Posterior vena cava (tissue), 2 donors: ENCODE measurements around the gene VAV2. TPM values are rescaled to one million over a fixed set of nuclear protein-coding genes. Genes with fewer than 3 reads are reported as not detected.

Source experiments
- DNase-seq: peaks from one replicate; pipeline ENCODE4 v3.0.0-alpha.2; 2020; ENCODE audit warnings: low spot score
- intact Hi-C, 2 donors: fragments of 100-400 bp; cut with DNase I; formaldehyde crosslinking; loops; one replicate each; pipeline versions ENCODE4 v1.14.1 to v1.14.2; 2022 to 2023
- total RNA-seq, 2 donors: library from RNA; stranded (reverse); fragmentation: NEBNext Ultra II Directional; extraction: Animal tissue kit (Norgen Biotek cat#: 25700); gene quantifications; one replicate each; pipeline ENCODE4 v1.2.1, GENCODE V29; 2021
- donor health status: DM: yes; HTN: yes; CAD: no.
- donor health status: DM: yes; HTN: yes; CAD: no.

The VAV2 gene
- total RNA-seq, 2 donors from 2014 or later, result 12.9 to 17.9 TPM

DNA sequence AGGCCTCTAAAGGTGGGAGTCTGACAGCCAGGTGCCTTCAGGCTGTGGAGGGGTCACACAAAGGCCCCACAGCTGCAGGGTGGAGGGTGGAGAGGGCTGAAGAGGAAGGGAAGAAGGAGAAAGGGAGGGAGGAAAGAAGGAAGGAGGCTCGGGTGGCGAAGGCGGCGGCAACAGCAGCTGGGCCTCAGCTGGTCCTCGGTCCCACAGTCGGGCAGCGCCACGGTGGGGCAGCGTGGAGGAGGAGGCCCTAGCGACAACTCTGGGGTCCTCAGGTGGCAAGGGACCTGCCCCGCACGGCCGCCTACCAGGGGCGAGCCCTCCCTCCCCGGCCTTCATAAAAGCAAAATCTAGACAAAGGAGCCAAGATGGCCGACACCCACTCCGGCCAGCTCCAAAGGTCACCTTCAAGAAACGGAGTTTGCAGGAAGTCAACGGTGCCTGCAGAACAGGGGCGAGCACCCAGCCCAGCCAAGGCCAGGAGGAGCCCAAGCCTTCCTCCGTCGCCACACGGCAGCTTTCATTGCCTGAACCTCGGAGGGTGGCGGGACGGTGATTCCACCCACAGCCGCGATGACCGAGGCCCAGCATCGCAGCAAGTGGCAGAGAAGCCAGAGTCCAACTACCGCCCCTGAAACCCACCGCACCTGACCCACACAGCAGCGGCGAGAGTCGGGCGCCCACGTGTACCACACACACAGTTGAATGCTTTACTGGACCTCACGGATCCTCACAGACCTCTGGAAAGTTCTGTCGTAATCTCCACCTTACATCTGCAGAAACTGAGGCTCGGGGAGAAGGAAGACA lies 98.7 kb downstream of the VAV2 start:
- intact Hi-C loops, result no loop called here

DNA sequence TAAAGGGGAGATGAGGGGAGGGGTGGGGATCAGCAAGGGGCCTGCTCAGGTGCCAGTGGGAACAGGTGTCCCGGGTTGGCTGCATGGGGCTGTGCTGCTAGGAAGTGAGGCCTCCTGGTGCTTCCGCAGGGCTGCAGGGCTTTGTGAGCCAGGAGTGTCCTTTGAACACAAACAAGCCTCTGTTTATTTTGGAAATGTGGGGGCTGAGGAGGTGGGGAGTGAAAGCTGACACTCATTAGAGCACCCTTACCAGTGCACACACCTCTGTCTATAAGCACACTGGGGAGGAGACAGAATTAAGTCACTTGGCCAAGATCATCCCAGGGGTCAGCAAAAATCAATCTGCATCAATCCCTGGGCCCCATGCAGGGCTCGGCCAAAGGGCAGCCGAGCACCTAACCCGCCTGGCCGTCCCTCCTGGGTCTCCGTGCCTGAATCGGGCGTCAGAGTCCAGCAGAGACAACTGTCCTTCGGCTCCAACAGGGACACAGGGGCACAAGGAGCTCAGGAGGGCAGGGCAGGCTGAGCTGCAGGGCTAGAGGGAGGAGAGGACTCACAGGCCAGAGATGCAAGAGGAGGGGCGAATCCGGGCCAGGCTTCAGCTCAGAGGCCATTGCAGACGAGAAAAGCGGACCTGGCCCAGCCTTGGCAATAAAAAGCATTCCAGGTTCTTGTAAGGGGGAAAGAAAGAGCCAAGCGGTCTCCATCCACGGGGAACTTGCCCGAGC lies 99.8 kb downstream of the VAV2 start:
- no peak for DNase-seq
- intact Hi-C loops, result no loop called here

More for the DNA sequence above, 98.7 kb downstream of the VAV2 start:
- DNase-seq, result no peak

DNA sequence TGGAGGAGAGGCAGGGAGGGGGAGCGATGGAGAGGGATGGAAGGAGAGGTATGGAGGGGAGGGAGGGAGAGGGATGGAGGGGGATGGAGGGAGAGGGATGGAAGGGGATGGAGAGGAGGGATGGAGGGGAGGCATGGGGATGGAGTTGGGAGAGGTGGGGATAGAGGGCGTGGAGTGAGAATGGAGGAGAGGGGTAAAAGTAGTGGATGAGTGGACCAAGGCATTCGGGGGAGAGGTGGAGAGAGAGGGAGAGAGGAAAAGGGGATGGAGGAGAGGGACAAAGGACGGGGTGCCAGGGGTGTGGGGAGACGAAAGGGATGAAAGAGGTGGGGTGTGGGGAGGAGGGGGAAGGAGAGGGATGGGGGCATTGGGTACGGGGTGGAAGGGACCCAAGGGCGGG lies 100.4 kb downstream of the VAV2 start:
- intact Hi-C loops, result no loop called here
- no peak for DNase-seq

DNA sequence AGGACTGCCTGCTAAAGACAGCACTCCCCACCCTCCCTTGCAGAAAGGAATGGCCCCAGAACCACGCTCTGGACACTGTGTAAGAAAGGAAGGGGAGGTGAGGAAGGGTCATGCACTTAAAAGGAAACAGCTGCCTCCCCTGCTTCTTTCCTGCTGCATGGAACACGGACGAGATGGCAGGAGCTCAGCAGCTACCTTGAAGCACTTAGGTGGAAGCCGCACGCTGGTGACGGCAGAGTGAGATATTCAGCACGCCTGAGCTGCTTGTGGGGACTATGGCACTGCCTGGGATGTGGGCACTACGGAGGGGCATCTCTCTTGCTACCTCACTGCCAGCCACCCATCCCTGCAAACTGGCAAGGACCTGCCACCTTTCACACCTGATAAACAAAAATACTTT lies 101.5 kb downstream of the VAV2 start:
- intact Hi-C loops, result no loop called here
- no peak for DNase-seq

DNA sequence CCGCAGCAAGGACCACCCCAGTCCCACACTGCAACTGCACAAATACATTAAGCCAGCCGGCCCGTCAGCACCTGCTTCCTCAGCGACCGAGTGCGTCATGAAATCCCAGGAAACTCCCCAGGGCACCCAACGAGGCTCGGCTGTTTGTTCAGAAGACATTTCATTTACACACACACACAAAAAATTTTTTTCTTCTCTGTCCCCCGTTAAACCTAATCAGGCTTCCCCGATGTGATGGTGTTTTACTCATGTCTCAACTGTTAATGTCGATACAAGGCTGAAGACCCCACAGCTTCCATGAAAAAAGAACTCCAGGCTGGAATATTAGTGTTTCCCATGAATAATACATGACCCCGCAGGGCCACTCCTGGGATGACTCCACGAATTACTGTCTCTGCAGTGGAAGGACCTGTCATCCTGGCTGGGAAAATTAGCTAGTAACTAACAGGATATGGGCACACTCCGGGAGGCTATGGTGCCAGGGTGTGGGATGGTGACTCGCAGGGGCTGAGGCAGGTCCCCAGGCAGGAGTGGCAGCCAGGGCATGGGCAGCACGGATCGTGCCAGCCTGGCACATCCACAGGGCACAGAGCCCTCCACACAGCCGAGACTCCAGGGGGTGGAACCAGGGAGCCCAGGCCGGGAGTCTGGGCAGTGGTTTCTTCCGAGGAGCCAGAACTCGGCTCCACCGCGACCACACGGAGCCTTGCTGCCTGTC lies 102.4 kb downstream of the VAV2 start:
- no peak for DNase-seq
- intact Hi-C loops, result no loop called here

DNA sequence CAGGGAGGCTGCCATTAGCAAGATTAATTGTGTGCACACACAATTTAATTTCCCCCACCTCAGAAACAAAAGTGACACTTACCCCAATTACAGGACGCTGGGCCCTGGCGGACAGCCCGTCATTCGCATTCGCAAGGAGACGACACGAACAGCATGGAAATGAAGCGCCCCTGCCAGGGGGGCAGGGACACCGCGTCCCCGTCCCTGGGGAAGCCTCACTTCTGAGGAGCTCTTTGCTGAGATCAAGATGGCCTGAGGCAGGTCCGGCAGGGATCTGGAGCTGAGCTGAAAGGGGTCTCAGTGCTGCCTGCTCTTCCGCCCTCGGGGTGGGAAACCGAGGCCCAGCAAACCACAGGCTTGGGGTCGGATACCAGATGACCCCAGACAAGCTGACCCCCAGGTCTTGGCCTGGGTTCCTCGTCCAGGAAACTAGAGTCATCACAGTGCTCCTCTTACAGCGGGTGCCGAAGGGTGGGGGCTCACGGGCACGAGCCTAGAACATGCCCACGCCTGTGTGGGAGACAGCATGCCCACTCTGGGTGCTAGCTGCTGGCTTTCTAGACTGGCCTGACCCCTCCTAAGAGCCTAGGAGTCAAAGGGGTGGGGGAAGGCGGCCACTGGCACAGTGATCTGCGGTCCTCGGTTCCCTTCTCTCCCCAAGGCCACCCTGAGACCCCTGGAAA lies 103.2 kb downstream of the VAV2 start:
- intact Hi-C loops, result no loop called here
- no peak for DNase-seq

DNA sequence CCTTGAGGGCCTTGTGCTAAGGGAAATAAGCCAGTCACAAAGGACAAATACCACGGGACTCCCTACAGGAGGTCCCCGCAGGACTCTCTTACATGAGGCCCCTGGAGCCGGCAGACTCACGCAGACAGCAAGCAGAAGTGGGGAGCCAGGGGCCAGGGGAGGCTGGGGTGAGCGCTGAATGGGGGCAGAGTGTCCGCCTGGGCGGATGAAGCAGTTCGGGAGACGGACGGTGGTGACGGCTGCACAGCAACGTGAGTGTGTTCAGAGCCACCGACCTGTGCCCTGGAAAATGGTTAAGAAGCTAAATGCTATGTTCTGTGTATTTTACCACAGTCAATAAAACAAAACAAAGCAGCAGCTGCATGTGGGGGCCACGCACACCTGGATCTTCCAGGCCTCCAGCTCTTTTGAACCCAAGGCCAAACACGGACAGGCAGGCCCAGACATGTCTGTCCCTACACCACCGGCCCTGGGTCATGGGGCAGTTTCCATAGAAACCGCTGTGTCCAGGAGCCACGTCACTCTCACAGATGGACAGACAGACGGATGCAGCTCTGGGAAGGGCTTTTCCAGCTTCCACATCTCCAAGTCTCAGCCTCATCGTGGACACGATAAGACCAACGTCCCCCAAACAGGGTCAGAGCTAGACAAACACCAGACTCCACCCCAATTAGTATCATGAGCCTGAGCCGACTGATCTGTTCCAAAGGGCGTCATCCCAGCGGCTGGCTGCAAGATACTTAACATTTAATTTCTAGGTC lies 103.9 kb downstream of the VAV2 start:
- no peak for DNase-seq
- intact Hi-C loops, result no loop called here

DNA sequence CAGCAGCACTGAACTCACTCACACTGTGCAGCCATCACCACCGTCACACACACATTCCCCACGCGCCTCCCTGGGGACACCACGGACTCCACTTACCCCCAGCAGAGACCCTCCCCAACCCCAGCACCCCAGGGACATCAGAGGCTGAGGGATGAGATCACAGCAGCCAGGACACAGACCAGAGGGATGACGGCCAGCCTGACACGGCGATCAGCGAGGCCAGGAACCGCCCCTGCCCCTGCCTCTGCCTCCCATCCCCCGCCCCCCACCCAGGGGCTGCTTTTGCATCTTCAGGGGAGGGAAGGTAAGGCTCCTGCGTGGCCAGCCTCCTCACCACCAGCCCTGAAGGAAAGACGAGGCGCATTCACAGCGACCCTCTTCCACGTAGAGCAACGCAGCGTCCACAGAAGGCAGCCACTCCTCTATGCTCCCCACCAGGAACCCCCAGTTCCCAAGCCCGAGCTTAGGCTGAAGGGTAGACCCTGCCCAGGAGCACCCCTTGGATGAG lies 104.5 kb downstream of the VAV2 start:
- intact Hi-C loops, result no loop called here
- DNase-seq, result no peak

DNA sequence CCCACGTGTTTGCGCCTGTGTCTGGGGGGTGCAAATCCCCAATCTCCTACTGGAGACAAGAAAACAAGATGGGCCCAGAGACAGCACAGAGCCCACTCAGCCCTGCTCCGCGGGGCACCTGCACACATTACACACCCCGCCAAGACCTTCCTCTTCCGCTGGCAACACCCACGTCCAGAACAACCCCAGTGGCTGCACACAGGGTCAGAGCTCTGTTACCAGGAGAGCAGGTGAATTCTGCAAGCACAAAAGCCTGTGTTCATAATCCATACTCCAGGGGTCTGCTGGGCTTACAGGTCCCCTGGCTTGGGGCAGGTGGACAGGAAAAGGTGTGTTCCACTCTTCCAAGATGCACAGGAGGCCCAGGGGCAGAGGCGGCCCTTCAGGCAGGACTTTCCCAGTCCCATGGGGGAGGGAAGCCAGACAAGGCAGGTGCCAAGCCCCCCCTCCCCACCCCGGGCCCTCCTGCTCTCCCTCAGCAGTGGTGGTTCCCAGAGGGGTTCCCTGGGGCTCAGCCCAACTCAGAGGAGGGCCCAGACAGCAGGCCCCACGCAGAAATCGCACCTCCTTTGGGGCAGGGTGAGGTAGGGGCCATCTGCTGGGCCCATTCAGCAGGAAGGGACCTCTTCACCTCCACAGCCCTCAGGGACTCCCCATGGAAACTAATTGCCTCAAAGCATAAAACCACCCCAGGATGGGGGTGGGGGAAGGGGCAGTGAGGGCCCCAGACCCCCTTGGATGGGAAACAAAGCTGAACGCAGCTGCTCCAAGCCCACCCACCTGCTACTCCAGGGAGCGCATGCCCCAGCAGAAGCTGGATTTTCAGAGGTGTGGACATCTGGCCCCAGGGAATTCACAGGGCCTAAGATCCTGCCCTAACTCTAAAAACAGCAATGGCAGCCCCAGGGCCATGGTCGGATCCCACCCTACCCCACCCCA lies 105.3 kb downstream of the VAV2 start:
- DNase-seq, result no peak
- intact Hi-C loops, result no loop called here

DNA sequence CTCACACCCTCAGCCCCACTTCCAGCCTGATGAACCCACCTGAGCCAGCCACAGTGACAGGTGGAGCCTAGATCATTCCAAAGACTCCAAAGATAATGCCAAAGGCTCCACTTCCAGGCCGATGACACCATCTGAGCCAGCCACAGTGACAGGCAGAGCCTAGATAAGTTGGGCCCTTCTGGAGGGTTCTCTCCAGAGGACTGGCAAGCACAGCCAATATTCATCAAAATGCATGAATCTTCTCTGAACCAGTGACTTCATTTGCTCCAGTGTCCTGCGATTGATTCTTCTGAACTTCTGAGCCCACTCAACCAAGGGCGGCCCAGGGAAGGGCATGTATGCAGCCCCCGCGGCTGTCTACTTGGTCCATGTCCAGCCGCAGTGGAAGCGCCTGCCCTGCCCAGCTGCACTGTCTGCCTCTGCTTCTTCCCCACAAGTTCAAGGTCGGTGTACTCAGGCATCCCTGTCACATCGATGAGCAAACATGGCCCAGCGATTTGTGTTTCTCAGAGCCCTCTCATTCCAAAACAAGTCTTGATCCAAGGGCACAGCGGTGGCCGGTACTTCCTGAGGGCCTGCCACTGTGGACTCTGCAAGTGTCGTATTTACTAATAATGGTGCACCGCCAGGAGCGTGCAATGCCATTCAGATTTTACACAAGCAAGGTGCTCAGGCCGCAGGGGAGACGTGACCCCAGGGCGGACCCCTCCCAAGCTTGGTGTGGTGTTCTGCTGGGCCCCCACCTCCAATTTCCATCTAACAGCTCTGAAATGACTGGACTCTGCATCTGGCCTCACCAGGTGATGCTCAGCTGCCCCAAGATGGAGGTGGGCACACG lies 107.0 kb downstream of the VAV2 start:
- no peak for DNase-seq
- intact Hi-C loops, result no loop called here

DNA sequence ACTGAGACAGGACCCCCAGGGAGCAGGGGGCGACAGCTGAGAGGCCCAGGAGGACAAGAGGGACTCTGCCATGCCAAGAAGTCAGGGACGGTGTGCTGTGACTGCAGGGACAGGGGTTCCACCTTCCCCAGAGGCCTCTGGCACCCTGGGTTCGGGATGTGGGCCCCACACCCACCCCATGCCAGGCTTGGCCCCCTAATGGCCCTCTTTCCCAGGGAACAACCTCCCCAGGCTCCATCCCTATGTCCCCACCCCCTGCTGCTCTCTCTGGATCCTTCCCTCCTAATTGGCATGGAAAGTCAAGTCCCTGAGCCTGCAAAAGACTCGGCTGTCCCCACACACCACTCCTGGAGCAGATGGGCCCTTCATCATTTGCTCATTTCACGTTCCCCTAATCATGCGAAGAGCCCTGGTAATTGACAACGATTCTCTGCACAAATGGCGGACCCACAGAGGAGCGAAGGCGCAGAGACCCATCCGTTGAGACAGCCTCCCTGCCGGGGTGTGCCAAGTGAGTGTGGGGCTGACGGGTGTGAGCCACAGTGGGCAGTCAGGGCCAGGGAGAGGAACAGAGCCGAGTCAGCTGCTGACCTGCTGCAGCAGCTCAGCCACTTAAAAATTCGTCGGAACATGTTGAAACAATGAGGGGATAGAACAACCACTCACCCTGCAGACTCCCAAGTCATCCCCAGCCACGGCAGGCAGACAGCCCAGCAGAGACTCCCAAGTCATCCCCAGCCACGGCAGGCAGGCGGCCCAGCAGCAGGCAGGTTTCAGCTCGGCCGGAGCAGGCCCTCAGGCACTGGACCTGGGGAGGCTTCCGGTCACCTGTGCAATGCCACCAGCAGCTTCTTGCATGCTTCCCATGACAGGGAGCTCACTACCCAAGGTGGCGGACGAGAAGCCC lies 109.0 kb downstream of the VAV2 start:
- intact Hi-C loops, result no loop called here
- no peak for DNase-seq

DNA sequence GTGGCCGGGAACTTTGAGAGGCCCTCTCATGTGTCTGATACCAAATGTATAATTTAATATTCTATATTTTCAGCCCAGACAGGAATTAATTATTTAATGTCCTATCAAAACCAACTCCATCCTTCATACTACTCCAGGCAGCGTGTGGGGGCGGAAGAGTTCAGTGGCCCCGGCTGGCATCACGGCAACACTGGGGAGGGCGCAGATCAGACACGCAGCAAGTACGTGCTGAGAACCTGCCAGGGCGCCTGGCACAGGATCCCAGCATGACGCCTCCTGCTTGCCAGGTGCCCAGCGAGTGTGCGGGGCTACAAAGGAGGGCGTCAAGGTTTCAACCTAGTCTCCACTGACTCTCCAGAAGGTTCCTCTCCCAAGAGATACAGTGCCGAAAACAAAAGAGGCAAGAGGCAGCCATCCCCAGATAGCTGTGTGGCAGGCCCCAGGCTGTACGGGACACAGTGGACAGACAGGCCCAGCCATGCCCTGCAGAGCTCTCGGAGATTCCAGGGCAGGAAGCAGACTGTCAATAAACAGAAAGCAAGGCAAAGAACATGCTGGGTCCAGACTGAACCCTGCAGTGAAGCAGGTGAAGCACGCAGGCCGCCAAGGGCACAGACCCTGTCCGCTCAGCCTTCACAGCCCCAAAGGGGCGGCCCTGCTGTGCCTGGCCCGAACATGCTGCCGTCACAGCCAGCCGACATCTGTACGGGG lies 110.3 kb downstream of the VAV2 start:
- no peak for DNase-seq
- intact Hi-C loops, result no loop called here

DNA sequence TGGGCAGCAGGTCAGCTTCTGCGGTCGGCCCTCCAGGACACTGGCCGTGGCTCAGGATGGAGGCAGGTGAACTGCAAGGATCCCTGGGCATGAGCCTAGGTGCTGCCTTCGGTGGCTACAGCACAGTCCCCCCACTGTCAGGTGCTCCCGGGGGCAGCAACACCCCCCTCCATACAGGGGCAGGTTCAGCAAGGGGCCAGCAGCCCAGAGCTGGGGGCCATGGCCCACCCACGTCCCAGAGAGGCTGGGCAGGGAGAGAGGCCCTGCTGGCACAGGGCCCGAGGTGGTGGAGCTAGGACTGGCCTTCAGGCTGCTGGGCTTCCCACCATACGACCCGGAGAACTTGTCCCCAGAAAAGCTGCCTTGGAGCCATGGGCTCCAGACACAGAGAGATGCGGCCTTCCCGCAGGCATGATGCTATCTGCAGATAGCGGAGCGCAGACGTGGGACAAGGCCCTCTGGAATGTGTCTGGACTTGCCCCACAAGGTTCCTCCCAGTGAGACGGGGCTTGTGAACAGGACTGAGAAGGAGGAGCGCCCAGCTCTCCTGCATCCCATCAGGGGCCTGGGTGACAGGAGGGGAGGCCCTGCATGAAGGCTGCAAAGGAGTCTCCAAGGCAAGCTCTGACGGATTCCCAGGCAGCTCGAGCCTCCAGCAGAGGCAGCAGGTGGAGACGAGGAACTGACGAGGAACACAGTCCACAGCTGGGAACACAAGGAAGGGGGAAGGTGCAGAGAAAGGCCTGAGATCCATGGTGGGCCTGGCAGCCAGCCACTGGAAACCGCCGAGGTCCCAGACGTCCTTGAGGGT lies 111.1 kb downstream of the VAV2 start:
- no peak for DNase-seq
- intact Hi-C loops, result no loop called here

DNA sequence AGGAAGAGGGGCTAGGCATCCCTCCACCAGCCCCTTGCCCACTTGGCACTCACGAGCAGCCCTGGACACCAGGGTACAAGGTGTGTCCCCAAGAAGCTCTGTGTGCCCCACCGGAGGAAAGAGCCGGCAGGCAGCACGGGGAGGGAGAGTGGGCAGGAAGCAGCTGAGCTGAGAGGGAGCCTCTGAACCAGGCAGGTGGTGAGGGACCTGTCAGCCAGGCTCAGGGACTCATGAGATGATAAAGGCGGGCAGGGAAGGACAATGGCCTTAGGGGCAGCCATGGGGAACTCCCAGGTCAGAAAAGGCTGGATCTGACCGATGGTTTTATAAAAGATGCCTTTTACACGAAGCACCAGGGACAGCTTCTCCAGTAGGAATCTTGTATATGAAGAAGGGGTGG lies 112.0 kb downstream of the VAV2 start:
- DNase-seq, result no peak
- intact Hi-C loops, result no loop called here

DNA sequence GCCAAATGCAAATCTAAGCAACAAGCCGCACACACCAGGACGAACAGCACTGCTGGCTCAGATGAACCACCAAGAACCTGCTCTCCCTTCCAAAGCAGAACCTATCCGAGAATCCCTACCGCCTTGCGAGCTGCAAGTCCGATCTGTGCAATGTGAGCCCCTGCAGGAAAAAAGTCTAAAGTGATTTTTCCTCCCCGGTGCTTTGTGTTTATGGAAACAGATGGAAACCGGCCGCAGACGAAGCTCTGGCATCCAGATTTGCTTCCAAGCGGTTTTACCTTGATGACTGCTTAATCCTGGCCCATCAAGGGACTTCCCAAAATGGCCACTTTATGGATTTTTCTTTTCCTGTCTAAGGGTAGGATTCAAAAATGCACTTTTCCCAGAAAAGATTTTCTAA lies 112.5 kb downstream of the VAV2 start:
- intact Hi-C loops, result no loop called here
- DNase-seq, result no peak
